ENCODE data around the gene GSTT2B.
"Not testable (repeated sequence)": the region's sequence is repeated elsewhere in the genome, so short reads cannot be mapped to it uniquely, and the experiment has no call there.

Gene GSTT2B

DNA sequence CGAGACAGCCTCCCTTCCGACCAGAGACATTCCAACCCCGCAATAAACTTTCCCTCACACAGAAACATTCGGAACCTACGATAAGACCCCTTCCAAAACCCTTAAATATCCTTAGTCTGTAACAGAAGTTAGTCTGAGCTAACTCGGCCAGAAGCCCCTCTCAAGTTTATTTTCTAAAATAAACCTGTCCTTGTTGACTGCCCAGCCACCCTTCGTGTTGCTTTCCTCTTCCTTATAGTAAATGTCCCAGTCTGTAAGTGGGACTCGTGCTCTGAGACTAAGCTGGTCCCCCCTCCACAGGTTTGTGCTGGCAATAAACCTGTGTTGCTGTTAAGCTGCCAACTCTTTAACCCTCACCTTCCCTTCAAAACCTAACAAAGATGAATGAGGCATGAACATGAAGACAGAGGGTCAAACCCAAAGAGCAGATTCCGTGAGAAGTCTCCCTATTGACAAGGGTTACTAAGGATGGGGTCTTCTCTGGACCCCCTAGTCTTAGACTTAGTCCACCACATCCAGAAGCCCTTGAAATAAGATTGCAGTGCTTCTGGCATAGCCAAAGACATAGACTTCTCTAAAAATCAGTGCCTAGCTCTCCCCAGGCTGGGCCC, 48.6 kb downstream of the GSTT2B start:
- H3K36me3 ChIP-seq (ENCODE audit: control insufficient read depth, insufficient read depth, low read length) = no peaks in the 10 kb centered on the region
- TF ChIP-seq, protein P1, sequence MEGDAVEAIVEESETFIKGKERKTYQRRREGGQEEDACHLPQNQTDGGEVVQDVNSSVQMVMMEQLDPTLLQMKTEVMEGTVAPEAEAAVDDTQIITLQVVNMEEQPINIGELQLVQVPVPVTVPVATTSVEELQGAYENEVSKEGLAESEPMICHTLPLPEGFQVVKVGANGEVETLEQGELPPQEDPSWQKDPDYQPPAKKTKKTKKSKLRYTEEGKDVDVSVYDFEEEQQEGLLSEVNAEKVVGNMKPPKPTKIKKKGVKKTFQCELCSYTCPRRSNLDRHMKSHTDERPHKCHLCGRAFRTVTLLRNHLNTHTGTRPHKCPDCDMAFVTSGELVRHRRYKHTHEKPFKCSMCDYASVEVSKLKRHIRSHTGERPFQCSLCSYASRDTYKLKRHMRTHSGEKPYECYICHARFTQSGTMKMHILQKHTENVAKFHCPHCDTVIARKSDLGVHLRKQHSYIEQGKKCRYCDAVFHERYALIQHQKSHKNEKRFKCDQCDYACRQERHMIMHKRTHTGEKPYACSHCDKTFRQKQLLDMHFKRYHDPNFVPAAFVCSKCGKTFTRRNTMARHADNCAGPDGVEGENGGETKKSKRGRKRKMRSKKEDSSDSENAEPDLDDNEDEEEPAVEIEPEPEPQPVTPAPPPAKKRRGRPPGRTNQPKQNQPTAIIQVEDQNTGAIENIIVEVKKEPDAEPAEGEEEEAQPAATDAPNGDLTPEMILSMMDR (IDR thresholded peaks at IDR 0.05; ENCODE audit: insufficient read depth, low read length, poor library complexity, severe bottlenecking) = no peak
- no peak for DNase-seq (ENCODE audit: extremely low read depth, insufficient read length)
- H3K27me3 ChIP-seq (replicated peaks; ENCODE audit: control insufficient read depth, insufficient read depth, low read length) = no peaks in the 10 kb centered on the region
- H3K4me3 ChIP-seq (replicated peaks; ENCODE audit: low read depth, low read length) = no peak overlapping the region

DNA sequence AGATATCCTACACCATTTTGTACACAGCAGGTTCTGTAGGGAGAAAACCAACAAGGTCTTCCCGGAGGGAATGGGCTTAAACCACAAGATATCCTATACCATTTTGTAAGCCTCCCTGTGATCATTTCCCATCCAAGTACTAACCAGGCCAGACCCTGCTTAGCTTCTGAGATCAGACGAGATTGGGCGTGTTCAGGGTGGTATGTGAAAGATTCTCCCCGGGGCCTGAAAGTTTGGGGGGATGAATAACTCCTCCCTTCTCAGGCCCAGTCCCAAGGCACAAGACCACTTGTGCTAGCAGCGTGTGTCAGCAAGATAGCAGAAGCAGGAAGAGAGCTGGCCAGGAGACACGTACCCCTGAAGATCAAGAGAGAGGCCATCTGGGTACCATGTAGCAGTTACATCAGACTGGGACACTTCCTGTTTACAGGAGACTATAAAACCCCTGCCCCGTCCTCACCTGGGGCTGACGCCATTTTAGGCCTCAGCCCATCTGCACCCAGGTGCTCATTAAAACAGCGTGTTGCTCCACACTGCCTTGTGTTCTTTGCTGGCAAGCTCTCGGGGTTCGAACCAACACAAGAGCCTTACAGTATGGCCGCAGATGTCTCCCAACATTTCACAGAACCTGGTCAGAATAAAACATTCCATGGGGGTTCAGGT, 49.5 kb downstream of the GSTT2B start:
- no peak for DNase-seq (ENCODE audit: extremely low read depth, insufficient read length)
- TF ChIP-seq, protein P1 (IDR thresholded peaks at IDR 0.05; ENCODE audit: insufficient read depth, low read length, poor library complexity, severe bottlenecking) = no peak
- H3K4me3 ChIP-seq (replicated peaks; ENCODE audit: low read depth, low read length) = no peak overlapping the region
- no peaks in the 10 kb centered on the region for H3K36me3 ChIP-seq (ENCODE audit: control insufficient read depth, insufficient read depth, low read length)
- H3K27me3 ChIP-seq (replicated peaks; ENCODE audit: control insufficient read depth, insufficient read depth, low read length) = no peaks in the 10 kb centered on the region

DNA sequence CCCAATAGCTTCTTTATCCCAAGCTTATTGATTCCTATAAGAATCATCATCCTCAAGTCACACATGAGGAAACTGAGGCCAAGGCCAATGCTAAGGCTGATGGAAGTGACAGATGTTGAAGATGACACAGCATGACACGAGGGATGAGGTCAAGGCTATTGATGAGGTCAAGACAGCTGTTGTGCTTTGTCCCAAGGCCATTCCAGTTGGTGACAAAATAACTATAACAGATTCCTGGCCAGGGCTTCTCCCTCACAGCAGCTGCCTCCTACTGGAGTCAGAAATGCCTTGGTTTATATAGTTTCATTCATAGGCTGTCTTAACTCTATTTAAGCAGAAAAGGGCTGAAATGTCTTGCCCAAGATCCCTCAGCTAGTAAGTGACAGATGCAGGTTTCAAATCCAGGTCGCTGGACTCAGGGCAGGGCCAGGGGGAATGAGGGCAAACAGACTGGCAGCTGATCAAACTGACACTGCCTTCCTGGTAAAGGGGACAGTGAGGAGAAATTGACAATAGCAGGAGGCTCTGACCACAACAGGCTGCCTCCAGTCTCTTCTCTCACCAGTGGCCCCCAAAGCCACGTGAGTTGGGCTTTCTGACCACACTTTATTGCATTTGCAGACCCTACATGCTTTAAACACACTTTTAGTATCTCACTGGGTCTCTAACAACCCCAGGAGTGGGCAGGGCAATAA, 50.4 kb downstream of the GSTT2B start:
- Histone ChIP-seq H3K36me3 (ENCODE audit: control insufficient read depth, insufficient read depth, low read length) (no peaks in the 10 kb centered on the region), H3K27me3 (replicated peaks; ENCODE audit: control insufficient read depth, insufficient read depth, low read length) (no peaks in the 10 kb centered on the region), H3K4me3 (replicated peaks; ENCODE audit: low read depth, low read length) (no peak overlapping the region)
- TF ChIP-seq, protein P1 (IDR thresholded peaks at IDR 0.05; ENCODE audit: insufficient read depth, low read length, poor library complexity, severe bottlenecking) = no peak
- no peak for DNase-seq (ENCODE audit: extremely low read depth, insufficient read length)

DNA sequence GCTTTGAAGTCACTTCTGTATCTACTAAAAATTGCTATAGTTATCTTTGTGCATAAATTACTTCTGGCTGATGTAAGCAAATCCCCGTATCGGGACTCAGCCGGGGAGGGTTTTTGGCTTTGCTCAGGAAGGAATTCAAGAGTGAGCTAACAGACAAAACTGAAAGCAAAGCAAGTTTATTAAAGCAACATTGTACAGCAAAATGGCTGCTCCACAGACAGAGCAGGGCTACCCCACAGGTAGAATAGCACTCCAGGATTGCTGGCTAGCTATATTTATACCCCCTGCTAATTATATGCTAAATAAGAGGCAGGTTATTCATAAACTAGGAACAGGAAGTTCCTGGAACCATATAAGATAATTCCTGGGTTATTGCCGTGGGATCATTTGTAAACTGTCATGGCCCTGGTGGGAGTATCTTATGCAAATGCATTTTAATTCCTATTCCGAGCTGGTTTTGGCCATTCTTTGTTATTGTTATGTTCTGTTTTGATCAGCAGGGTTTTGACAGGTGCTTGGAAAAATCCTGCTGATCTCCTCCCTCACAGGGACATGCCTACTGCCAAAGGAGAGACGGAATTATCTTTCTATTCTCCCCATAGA, 51.6 kb downstream of the GSTT2B start:
- Histone ChIP-seq H3K4me3 (replicated peaks; ENCODE audit: low read depth, low read length) (no peak overlapping the region), H3K36me3 (ENCODE audit: control insufficient read depth, insufficient read depth, low read length) (no peaks in the 10 kb centered on the region), H3K27me3 (replicated peaks; ENCODE audit: control insufficient read depth, insufficient read depth, low read length) (no peaks in the 10 kb centered on the region)
- no peak for DNase-seq (ENCODE audit: extremely low read depth, insufficient read length)
- TF ChIP-seq, protein P1 (IDR thresholded peaks at IDR 0.05; ENCODE audit: insufficient read depth, low read length, poor library complexity, severe bottlenecking) = no peak

DNA sequence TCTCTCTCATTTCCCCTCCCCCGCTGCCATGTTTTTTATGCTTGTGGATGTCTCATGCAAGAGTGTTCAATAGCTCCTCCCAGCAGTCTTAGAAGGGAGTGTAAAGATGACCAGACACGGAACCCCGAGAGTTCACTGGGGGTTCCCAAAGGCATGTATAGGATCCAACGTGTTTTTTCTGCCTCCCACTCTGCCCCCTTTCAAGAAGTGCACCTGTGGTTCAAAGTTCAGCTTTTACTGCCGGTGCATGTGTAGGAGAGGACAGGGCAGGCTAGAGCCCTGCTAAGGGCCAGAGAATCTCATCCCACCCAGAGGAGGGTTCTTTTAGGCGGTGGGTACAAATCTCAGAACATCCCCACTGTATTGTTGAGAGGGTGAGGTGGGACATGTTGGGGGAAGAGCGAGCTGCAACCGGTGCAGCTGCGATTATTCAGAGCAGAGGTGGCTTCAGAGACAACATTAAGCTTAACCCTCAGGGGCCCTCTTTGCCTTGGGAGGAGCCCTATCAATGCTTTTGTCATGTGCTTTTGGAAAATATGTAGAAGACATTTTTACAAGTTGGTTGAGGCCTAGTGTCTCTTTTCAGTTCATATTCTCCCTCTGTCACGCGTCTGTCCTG, 52.3 kb downstream of the GSTT2B start:
- H3K4me3 ChIP-seq (replicated peaks; ENCODE audit: low read depth, low read length) = no peak overlapping the region
- TF ChIP-seq, protein P1 (IDR thresholded peaks at IDR 0.05; ENCODE audit: insufficient read depth, low read length, poor library complexity, severe bottlenecking) = no peak
- no peaks in the 10 kb centered on the region for H3K27me3 ChIP-seq (replicated peaks; ENCODE audit: control insufficient read depth, insufficient read depth, low read length)
- DNase-seq (ENCODE audit: extremely low read depth, insufficient read length) = no peak
- no peaks in the 10 kb centered on the region for H3K36me3 ChIP-seq (ENCODE audit: control insufficient read depth, insufficient read depth, low read length)

DNA sequence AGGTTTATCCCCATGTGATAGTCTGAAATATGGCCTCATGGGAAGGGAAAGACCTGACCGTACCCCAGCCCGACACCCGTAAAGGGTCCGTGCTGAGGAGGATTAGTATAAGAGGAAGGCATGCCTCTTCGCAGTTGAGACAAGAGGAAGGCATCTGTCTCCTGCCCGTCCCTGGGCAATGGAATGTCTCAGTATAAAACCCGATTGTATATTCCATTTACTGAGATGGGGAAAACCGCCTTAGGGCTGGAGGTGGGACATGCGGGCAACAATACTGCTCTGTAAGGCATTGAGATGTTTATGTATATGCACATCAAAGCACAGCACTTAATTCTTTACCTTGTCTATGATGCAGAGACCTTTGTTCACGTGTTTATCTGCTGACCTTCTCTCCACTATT, 53.6 kb downstream of the GSTT2B start:
- not testable (repeated sequence) for DNase-seq (ENCODE audit: extremely low read depth, insufficient read length); H3K27me3 ChIP-seq (replicated peaks; ENCODE audit: control insufficient read depth, insufficient read depth, low read length); H3K36me3 ChIP-seq (ENCODE audit: control insufficient read depth, insufficient read depth, low read length); H3K4me3 ChIP-seq (replicated peaks; ENCODE audit: low read depth, low read length)

All from GM06990 (cell line).